ENCODE data around the gene ROPN1L. TPM values are rescaled to one million over a fixed set of nuclear protein-coding genes. Genes with fewer than 3 reads are reported as not detected.

ROPN1L gene
- total and polyA plus RNA-seq, 2 of the 13 experiments (the other 11 are each of a cell fraction or from before 2014, with no cell fraction given): not detected

DNA sequence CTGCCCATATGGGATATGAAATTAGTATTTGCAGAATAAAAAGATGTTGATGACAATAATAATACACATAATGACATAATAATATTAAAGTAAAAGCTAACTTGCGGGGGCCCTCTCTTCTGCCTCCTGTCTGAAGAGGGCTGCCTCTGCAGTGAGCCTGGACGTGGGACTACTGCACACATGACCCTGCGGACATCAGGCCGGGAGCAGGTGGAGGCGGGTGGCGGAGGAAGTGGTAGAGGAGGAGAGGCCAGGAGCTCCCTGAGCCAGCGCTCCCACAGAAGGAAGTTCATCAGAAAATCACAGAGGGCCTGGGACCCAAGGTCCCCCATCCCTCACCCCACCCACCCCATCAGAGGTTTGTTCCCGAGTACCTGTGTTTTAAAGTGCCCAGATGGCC is 60.5 kb downstream of the ROPN1L start:
- ChIA-PET CTCF (ENCODE audit: low intra/inter-chr PET ratio, low total read pairs) (no interaction called here), POLR2A (no interaction called here)
- no peak overlapping the region for H3K27ac ChIP-seq (ENCODE audit: extremely low read length, insufficient read depth, low read length)
- no peaks in the 10 kb centered on the region for H3K9me3 ChIP-seq (ENCODE audit: low read length)
- peaks cover 17% of the 10 kb centered on the region for H3K4me1 ChIP-seq (ENCODE audit: insufficient read depth, low read length)
- DNase-seq (ENCODE audit: low spot score): no peak
- no peak for FAIRE-seq
- 24% methylated on average over 5 of the region's 8 CpGs for WGBS (ENCODE audit: low lambda C conversion rate)
- intact Hi-C loops (cut with micrococcal nuclease; ENCODE audit: unreplicated experiment): no loop called here
- H3K4me3 ChIP-seq (replicated peaks in 1 of 3; ENCODE audit: insufficient read depth in 1 of 3, low read depth in 2 of 3, low read length in 3 of 3): peak overlapping the region in 1 of 3 experiments; percentile 38; a peak in 1 of 6 replicates
- peaks cover 0 to 3% of the 10 kb centered on the region in 2 experiments; a peak in 3 of 5 replicates for H3K27me3 ChIP-seq (ENCODE audit: control insufficient read depth in 1 of 2, insufficient read depth in 2 of 2, low read length in 2 of 2)
- no peaks in the 10 kb centered on the region for H4K20me1 ChIP-seq (ENCODE audit: insufficient read depth, low read length)
- no peak overlapping the region for H2AFZ ChIP-seq (ENCODE audit: low read length)
- BruUV-seq (replicated peaks): no TSS peak
- 0 out of 2 replicates have a peak, but pooled peaks have one; percentile 2 for TF ChIP-seq GABPB1 (CRISPR knock-in tag; IDR thresholded peaks at IDR 0.05)
- no peak for TF ChIP-seq ZNF660 (CRISPR knock-in tag; IDR thresholded peaks at IDR 0.05; ENCODE audit: borderline replicate concordance, low read depth)
- TF ChIP-seq, protein P1, sequence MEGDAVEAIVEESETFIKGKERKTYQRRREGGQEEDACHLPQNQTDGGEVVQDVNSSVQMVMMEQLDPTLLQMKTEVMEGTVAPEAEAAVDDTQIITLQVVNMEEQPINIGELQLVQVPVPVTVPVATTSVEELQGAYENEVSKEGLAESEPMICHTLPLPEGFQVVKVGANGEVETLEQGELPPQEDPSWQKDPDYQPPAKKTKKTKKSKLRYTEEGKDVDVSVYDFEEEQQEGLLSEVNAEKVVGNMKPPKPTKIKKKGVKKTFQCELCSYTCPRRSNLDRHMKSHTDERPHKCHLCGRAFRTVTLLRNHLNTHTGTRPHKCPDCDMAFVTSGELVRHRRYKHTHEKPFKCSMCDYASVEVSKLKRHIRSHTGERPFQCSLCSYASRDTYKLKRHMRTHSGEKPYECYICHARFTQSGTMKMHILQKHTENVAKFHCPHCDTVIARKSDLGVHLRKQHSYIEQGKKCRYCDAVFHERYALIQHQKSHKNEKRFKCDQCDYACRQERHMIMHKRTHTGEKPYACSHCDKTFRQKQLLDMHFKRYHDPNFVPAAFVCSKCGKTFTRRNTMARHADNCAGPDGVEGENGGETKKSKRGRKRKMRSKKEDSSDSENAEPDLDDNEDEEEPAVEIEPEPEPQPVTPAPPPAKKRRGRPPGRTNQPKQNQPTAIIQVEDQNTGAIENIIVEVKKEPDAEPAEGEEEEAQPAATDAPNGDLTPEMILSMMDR (CRISPR knock-in tag; IDR thresholded peaks at IDR 0.05): 0 out of 2 replicates have a peak, but pooled peaks have one; percentile 2
- in situ Hi-C loops (cut with HindIII; ENCODE audit: extremely low pct_ligation_motif_present, low pct_unique_long_range_greater_than_20kb): no loop called here
- no peak overlapping the region for H3K9ac ChIP-seq (ENCODE audit: insufficient read depth, low read depth, low read length)
- peak; percentile 63 for ATAC-seq
- H3K79me2 ChIP-seq (ENCODE audit: insufficient read depth, low read length): no peaks in the 10 kb centered on the region
- H3K4me2 ChIP-seq (ENCODE audit: low read depth, low read length): peak overlapping the region; percentile 47; the same call in 1 of the 2 replicates
- no peaks in the 10 kb centered on the region for H3K36me3 ChIP-seq (replicated peaks in 1 of 2; ENCODE audit: control insufficient read depth in 1 of 2, insufficient read depth in 2 of 2, low read length in 2 of 2)

DNA sequence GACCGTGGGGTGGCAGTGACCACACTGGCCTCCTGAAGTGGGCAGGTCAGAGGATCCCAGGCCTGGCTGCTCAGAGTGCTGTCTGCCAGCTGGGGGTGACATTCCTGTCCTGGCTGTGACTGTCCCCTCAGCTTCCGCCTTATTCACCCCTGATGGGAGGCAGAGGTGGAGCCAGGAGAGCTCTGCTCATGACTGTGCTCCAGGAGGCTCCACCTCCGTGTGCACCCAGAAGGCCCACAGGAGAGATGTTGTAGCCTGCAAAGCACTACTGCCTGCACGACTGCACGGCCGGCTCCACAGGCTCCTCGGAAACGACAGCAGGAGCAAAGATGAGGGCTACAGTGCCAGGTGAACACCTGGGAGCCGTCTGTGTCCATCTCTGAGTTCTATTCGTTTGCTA is 60.9 kb downstream of the ROPN1L start:
- ChIA-PET POLR2A (no interaction called here), CTCF (ENCODE audit: low intra/inter-chr PET ratio, low total read pairs) (no interaction called here)
- DNase-seq (ENCODE audit: low spot score) (peak; percentile 15), ATAC-seq (peak; percentile 79), FAIRE-seq (no peak)
- H4K20me1 ChIP-seq (ENCODE audit: insufficient read depth, low read length): no peaks in the 10 kb centered on the region
- no CpG with 5 or more reads among the region's 10 CpGs for WGBS (ENCODE audit: low lambda C conversion rate)
- peaks cover 17% of the 10 kb centered on the region for H3K4me1 ChIP-seq (ENCODE audit: insufficient read depth, low read length)
- H3K9me3 ChIP-seq (ENCODE audit: low read length): no peaks in the 10 kb centered on the region
- H3K27ac ChIP-seq (ENCODE audit: extremely low read length, insufficient read depth, low read length): no peak overlapping the region
- no peaks in the 10 kb centered on the region for H3K79me2 ChIP-seq (ENCODE audit: insufficient read depth, low read length)
- peak overlapping the region in 1 of 3 experiments; percentile 38; a peak in 1 of 6 replicates for H3K4me3 ChIP-seq (replicated peaks in 1 of 3; ENCODE audit: insufficient read depth in 1 of 3, low read depth in 2 of 3, low read length in 3 of 3)
- H3K9ac ChIP-seq (ENCODE audit: insufficient read depth, low read depth, low read length): no peak overlapping the region
- no TSS peak for BruUV-seq (replicated peaks)
- intact Hi-C loops (cut with micrococcal nuclease; ENCODE audit: unreplicated experiment): no loop called here
- H2AFZ ChIP-seq (ENCODE audit: low read length): no peak overlapping the region
- H3K4me2 ChIP-seq (ENCODE audit: low read depth, low read length): peak overlapping the region; percentile 47
- TF ChIP-seq TAF1 (CRISPR knock-in tag; IDR thresholded peaks at IDR 0.05) (no peak), GABPB1 (CRISPR knock-in tag; IDR thresholded peaks at IDR 0.05) (peak; percentile 32; the same call in 1 of the 2 replicates), ZSCAN25 (CRISPR knock-in tag; IDR thresholded peaks at IDR 0.05) (peak; percentile 81; the same call in 1 of the 2 replicates)
- in situ Hi-C loops (cut with HindIII; ENCODE audit: extremely low pct_ligation_motif_present, low pct_unique_long_range_greater_than_20kb): no loop called here
- H3K36me3 ChIP-seq (replicated peaks in 1 of 2; ENCODE audit: control insufficient read depth in 1 of 2, insufficient read depth in 2 of 2, low read length in 2 of 2): no peaks in the 10 kb centered on the region
- H3K27me3 ChIP-seq (ENCODE audit: control insufficient read depth in 1 of 2, insufficient read depth in 2 of 2, low read length in 2 of 2): peaks cover 0 to 3% of the 10 kb centered on the region in 2 experiments; a peak in 3 of 5 replicates
